GM21390 (cell line): ENCODE results near the gene MEGF6.

Experiments
- ATAC-seq: cut with Tn5 transposase; IDR thresholded peaks from one replicate; pipeline ENCODE4 v1.9.1; 2021; ENCODE audit not compliant: unreplicated experiment

Gene MEGF6

DNA sequence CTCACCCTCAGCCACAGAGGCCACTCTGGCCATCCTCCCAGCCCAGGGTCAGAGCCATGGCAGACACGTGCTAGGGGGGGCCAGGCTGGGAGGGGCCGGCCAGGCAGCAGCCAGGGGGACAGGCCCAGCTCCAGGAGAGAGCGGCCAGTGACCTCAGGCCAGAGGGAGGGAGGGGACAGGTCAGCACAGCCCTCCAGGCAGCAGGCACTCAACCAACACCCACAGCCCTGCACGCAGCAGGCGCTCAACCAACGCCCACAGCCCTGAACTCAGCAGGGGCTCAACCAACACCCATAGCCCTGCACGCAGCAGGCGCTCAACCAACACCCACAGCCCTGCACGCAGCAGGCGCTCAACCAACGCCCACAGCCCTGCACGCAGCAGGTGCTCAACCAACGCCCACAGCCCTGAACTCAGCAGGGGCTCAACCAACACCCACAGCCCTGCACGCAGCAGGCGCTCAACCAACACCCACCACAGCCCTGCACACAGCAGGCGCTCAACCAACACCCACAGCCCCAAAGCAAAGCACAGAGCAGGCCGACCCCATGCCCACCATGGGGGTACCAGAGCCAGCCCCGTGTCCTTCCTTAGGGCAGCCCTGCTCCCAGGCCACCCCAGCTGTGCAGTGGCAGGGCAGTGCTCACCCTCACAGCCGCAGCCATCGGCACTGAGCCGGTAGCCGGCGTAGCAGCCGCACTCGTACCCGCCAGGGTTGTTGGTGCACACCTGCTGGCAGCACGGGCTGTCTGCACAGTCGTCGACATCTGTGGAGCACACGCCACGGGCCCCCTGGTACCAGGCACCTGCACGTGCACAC is 101.0 kb downstream of the MEGF6 start:
- no peak for ATAC-seq

DNA sequence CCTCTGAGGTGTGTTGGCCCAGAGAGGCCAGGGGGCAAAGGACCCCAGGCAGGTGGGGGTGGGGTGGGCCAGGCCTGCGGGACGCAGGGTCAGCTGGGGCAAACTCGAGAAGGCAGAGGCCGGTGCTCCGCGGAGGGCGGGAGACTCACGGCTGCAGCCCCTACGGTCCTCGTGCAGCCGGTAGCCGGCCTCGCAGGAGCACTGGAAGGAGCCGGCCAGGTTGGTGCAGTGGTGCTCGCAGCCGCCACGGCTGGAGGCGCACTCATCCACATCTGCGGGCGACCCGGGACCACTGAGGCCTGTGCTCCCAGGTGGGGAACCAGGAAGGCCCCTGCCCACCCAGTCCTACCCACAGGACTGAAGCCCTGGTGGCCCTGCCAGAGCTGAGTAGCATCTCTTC is 101.6 kb downstream of the MEGF6 start:
- ATAC-seq = no peak

DNA sequence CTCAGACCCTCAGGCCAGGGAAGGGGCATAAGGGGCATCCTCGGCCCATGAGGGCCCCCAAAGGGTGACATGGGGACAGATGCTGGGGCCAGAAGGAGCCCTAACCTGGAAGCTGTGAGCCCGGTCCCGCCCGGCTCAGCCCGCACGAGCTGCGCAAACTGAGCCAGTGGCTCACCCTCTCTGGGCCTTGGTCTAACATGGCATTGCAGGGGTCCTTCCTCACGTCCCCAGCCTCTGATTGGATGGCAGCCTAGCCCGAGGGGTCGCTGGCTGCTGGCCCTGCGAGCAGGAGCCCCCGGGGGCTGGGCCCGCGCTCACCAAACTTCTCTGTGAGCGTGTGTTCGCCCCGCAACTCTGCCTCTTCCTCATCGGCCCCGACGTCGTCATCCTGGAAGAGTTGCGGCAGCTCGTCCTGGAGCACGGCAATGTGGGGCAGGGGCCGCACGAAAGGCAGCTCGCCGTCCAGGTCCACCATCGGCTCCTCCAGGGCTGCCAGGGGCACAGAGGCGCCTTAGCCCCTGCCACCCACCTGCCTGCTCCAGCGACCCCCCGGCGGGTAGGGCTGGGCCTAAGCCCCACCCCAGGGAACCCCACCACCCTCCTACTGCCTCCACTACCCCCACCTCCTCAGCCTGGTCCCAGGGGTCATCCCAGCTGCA is 102.4 kb downstream of the MEGF6 start:
- ATAC-seq = no peak

DNA sequence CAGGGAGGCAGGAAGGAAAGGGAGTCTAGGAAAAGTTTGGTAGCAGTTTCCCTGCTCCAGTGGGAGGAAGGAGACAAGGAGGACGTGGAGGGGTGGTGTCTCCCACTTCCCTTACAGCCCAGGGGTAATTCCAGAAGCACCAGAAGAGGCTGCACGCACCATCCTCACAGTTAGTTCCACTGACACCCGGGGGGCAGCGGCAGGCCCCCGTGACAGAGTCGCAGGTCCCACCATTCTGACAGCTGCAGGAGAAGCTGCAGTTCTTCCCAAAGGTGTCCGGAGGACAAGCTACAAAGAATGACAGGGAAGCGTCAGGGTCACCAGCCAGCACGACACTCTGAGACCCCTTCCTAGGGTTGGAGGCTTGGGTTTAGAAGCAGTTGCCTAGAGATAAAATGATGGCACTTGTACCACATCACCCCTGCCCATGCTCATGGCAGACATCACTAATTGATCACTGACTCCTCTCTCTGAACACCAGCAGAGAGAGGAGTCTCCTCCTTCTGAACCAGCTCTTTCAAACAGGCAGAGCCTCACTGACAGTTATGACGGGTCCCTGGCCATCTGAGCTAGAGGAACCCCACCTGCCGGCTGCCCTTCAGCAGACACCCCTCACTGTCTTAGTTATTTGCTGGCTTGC is 103.6 kb downstream of the MEGF6 start:
- no peak for ATAC-seq

DNA sequence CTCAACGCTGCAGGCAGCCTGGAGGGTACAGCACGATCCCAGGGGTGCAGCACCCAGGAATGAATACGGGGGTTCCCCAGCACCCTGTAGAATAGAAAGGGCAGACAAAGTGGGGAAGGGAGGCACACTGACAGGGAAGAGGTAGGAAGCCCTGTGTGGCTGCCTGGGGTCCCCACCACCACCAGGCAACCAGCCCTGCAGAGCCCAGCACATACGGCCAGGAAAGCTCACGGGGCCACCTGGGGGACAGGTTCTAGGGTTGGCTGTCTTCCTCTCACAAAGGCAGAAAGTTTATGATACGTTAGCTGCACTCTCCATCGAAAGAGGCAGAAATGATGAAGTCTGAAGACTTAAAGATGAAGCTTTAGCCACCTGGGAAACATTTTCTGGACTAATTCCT is 104.4 kb downstream of the MEGF6 start:
- ATAC-seq = no peak

DNA sequence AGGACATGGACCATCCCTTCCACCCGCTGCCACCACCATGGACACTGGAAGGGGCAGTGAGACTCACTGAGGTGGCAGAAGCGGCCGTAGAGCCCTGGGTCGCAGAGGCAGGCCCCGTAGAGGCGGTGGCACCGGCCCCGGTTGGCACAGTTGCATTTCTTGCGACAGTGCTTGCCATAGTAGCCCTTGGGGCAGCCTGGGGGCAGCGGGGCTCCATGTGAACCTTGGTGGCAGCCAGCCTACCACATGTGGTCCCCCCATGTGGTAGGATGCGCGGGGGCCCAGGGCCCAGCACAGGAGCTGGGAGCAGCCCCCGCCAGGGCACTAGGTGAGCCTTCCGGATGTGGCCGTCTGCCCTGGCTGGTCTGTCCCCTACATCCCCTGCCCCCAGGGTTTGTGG is 105.3 kb downstream of the MEGF6 start:
- no peak for ATAC-seq

DNA sequence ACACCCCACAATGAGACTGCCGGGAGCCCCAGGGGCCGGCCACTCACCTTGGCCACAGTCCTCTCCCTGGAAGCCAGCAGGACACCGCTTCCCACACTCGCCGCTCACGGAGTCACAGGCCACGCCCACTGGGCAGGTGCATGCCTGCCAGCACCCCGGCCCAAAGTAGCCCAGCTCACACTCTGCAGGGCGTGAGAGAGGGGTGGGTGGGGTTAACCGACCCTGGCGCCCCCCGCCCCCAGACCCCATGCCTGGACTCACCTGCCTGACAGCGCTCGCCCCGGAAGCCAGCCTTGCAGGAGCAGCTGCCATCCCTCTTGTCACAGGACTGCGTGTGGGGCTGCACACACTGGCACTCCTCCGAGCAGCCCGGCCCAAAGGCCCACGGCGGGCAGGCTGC is 106.1 kb downstream of the MEGF6 start:
- no peak for ATAC-seq

DNA sequence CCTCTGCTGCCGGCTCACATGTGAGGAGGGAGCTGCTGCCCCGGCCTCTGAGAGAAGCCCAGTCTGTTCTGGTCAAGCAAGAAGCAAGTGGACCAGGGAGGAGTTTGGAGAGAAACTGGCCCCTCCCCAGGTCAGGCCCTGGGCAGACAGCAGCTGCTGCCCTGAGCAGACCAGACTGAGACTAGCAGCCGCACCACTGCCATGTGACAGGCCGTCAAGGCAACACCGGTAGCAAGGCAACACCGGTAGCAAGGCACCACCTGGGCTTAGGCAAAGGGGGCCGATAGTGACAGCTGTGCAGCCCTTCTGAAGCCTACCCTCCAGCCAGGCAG is 106.5 kb downstream of the MEGF6 start:
- no peak for ATAC-seq

DNA sequence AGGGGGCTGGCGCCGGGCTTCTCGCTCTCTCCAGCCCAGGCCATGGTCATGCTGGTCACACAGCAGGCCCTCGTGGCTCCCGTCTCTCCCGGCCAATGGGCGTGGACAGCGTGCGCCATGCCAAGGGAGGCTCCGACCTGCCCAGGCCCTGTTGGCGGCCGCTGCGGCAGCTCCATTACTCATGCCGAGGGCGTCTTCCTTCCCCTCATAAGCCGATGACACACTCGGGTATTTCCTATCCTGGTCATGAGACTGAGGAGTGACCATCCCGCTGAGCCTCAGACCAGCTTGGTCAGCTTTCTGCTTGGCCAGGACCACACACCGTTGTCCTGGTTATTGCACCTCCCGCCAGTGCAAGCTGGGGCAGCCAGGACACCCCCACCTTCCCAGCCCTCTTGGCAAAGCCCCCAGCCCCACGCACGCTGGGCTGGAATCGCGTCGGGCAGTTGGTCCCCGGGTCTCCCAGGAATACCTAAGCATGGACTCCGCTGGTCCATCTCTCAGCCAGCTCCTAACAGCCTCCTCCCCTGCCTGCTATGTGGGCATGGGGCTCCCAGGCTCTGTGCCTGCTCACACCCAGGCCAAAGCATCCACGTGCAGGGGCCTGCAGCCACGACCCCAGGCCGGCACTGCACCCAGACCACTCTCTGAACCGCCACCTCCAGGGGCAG is 107.0 kb downstream of the MEGF6 start:
- no peak for ATAC-seq

DNA sequence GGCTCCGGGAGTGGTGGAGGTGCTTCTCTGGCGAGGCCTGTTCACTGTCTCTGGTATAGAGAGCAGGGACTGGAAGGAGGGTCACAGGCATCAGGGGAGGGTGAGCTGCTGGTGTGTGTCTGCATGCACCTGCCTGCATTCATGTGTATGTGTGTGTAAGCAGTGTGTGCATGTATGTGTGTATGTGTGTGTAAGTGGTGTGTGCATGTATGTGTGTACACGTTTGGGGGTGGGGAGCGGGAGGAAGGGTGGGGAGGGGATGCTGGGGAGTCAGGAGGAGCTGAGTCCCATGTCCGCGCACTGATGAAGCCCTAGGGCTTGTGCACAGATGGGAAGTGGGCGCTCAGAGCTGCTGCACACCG is 107.8 kb downstream of the MEGF6 start:
- no peak for ATAC-seq

DNA sequence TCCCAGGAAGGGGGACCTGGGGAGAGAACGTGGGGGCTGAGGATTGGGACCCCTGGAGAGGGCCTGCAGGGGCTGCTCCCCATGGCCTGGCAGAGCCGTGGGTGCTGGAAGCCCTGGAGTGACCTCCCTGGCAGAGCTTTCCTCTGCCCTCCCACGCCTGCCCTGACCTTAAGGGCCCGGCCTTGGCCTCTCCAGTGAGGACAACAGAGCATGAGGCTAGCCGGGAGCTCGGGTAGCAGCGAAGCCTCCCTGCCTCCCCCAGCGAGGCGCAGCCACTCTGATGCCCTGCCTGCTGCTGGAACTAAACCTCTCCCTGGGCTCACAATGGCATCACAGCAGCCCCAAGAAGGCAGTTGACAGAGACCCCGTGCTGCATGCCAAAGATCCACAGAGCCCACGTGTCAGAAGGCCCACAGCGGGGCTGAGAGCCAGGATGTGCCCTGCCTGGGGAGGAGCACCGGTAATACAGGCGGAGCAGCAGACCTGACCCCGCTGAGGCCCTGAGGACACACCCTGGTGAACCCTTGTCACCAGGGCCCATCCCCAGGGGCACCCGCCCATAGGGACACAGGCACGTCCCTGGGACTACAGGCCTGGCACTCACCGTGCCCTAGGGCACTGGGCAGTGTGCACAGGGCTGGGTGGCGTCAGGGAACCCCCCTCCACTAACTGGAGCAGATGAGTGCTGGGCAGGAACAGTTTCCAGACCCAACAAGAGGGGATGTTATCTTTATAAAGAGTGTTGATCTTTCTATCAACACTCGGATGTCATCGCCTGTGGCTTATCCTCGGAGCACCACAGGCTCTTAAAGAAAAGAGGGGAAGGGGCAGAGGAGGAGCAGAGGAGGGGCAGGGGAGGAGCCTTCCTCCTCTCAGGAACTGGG is 108.4 kb downstream of the MEGF6 start:
- ATAC-seq = no peak

DNA sequence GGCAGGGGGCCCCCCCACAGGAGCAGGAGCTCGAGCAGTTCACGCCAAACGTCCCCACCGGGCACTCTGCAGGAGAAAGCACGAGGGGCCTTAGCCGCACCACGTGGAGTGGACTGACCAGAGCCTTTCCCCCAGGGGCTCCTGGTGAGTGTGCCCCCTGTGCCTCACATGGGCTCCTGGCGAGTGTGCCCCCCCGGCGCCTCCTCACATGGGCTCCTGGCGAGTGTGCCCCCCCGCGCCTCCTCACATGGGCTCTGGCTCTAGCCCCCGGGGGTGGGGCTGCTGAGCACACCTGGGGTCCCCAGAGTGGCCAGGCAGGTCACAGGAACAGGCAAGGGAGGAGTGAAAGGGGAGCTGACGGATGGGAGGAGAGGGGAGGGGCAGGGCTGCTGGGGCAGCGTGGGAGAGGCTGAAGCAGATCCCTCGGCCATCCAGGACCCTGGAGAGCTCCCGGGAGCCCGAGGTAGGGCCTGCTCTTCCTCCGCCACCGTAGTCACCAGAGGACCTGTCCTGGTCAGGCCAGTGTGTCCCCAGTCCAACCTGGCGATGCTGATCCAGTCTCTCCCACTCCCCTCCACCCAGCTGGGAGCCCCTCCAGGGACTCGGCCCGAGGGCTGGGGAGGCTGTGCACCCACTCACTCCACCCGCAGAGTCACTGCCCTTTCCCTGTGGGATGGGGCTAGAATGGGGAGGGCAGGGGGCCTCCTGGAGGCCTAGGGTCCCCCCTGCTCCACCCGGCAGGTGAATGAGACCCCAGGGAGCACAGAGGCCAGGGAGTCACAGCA is 109.3 kb downstream of the MEGF6 start:
- no peak for ATAC-seq

DNA sequence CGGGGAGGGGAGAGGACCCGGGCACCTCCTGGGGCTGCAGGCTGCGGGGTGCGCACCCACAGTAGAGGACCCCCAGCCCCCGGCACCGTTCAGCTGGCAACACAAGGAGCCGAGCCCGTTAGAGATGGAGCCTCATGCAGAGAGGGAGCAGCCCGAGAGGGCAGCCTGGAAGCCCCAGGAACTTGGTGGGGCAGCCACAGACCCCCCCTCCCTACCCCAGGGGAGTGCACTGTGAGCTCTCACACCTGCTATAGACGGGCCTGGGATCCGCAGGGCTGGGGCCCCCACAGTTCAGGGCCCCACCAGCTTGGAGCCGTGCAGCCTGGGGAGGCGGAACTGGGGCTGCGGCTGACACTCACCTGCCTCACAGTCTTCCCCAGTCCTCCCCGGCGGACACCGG is 109.9 kb downstream of the MEGF6 start:
- no peak for ATAC-seq

DNA sequence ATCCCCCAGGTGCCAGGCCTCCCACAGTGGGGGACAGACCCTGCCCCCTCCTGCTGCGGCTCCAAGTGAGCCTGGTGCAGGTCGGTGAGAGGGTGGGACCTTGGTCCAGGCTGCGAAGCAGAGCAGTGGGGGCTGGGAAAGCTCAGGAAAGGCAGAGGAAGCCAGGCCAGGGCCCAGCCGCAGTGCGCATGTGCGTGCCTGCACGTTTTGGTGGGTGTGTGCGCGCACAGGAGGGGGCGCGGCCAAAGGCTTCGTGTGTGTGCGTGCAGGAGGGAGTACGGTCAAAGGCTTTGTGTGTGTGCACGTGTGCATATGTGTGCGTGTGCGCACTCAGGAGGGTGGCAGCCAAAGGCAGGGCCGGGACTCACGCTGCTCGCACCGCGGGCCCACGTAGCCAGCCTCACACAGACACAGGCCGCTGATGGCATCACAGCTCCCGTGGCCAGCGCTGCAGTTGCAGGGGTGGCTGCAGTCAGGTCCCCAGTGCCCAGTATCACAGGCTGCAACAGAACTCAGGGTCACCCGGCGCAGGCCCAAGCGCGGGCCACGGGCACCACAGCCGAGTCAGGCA is 111.0 kb downstream of the MEGF6 start:
- ATAC-seq = no peak

DNA sequence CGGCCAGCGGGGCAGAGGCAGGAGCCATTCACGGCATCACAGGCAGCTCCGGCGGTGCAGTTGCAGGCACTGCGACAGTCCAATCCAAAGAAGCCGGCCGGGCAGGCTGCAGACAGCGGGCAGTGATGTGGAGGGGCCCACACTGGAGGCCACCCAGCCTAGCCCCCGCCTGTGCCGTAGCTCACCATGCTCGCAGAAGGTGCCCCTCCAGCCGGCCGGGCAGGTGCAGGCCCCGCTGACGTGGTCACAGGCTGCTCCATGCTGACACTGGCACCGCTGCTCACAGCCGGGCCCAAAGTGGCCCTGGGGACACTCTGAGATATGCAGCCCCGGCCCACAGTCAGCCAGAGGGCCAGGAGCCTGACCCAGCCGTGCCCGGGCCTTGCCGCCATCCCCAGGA is 111.7 kb downstream of the MEGF6 start:
- no peak for ATAC-seq

DNA sequence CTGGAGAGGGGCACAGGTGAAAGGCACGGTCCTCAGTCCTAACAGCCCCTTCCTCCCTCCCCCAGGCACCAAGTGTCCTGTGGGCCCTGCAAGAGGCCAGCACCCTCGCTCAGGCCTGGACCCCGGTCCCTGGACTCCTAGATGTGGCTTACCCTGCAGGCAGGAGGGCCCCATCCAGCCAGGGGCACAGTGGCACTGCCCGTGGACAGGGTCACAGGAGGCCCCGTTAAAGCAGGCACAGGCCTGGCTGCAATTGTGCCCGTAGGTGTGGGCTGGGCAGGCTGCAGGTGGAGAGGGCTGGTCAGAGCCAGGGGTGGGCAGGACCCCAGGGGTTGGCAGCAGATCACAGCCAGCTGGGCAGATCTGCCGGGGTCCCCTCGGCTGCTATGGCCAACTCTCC is 112.3 kb downstream of the MEGF6 start:
- ATAC-seq = no peak

DNA sequence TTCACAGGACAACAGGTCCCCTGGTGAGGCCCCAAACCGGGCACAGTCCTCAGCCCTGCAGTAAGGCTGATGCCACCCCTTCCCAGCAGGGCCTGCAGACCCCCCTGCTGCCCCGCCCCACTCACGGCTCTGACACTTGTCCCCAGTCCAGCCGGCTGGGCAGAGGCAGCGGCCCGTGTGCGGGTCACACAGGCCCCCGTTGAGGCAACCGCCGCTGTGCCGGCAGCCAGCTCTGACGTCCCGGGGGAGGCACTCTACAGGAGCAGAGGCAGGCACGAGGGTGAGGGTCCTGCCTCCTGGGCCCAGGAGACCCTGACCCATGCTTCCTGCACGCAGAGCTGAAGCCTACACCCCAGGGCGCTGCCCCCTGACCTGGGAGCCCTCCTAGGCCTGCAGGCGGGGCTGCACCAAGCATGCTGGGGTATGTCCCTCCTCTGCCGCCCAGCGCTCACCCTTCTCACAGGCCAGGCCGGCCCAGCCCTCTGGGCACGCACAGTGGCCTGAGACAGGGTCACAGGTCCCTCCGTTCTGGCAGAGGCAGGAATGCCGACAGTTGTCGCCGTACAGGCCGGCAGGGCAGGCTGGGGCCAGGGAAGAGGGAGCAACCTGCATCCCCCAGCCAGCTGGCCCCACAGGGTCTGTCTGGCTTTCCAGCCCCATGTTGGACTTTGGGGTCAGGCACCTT is 112.9 kb downstream of the MEGF6 start:
- no peak for ATAC-seq

DNA sequence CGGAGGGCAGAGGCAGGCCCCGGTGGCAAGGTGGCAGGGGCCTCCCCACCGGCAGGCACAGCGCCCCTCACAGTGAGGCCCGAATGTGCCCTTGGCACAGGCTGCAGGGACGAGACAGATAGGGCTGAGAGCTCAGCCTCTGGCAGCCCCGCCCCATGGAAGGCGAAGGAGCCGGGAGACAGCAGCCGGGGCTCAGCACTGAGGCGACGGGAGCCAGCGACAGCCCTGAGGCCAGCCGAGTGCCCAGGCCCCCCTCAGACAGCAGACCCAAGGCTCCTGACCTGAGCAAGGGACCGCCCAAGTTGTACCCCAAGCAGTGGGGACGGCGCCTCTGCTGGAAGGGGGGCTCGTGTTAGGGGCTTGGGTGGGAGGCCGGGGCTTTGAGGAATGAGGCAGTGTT is 113.8 kb downstream of the MEGF6 start:
- ATAC-seq = no peak

DNA sequence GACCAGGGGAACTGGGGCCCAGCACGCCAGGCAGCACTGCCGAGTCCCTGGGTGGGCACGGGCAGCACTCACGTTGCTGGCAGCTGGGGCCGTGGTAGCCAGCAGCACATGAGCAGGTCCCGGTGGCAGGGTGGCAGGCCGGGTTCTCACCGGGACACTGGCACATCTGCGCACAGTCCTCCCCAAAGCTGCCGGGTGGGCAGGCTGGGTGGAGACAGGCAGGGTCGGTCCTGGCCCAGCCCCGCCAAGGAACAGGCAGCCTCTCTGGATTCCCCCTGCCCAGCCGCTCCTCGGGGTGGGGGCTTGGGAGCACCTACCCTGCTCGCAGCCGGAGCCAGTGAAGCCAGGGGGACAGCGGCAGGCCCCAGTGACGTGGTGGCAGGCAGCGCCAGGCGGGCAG is 114.4 kb downstream of the MEGF6 start:
- ATAC-seq = no peak
